SK-N-SH treated with all-trans-retinoic acid at 6 μM for 48 hours (cell line): ENCODE results near the gene ALB.

Source experiments
- ARNTL ChIP-seq: fragments of 450-650 bp; formaldehyde crosslinking; IDR thresholded peaks from 2 replicates; pipeline ENCODE4 v1.5.0; 2020; ENCODE audit warnings: low read depth, mild to moderate bottlenecking, moderate library complexity, borderline replicate concordance
- GLIS3 ChIP-seq: fragments of 250-450 bp; sonication (Bioruptor Pico); IDR thresholded peaks from 2 replicates; pipeline ENCODE4 v1.5.0; 2020; ENCODE audit warnings: mild to moderate bottlenecking, moderate library complexity
- ISL1 ChIP-seq: fragments of 250-450 bp; sonication (Bioruptor Pico); IDR thresholded peaks from 2 replicates; pipeline ENCODE4 v2.1.2; 2022; ENCODE audit warnings: mild to moderate bottlenecking, moderate library complexity
- PATZ1 ChIP-seq: fragments of 250-450 bp; sonication (Bioruptor Pico); IDR thresholded peaks from 2 replicates; pipeline ENCODE4 v1.8.0; 2020; ENCODE audit warnings: mild to moderate bottlenecking, moderate library complexity, borderline replicate concordance
- RARB ChIP-seq: fragments of 250-450 bp; sonication (Bioruptor Pico); IDR thresholded peaks from 2 replicates; pipeline ENCODE4 v1.8.0; 2021; ENCODE audit warnings: mild to moderate bottlenecking, moderate library complexity
- SNAI2 ChIP-seq: fragments of 250-450 bp; sonication (Bioruptor Pico); IDR thresholded peaks from 2 replicates; pipeline ENCODE4 v1.5.0; 2020; ENCODE audit warnings: mild to moderate bottlenecking, moderate library complexity
- TCF4 ChIP-seq: fragments of 250-450 bp; sonication (Bioruptor Pico); IDR thresholded peaks from 2 replicates; pipeline ENCODE4 v1.8.0; 2021; ENCODE audit warnings: mild to moderate bottlenecking, moderate library complexity, borderline replicate concordance
- ZFP3 ChIP-seq: fragments of 250-450 bp; sonication (Bioruptor Pico); IDR thresholded peaks from 2 replicates; pipeline ENCODE4 v1.5.0; 2020; ENCODE audit warnings: mild to moderate bottlenecking, moderate library complexity
- ZFP30 ChIP-seq: fragments of 450-650 bp; formaldehyde crosslinking; IDR thresholded peaks from 2 replicates; pipeline ENCODE4 v1.5.0; 2022; ENCODE audit warnings: mild to moderate bottlenecking, moderate library complexity
- ZNF70 ChIP-seq: fragments of 450-650 bp; formaldehyde crosslinking; IDR thresholded peaks from 2 replicates; pipeline ENCODE4 v1.5.0; 2020; ENCODE audit warnings: mild to moderate bottlenecking, moderate library complexity

- no peak for TF ChIP-seq GLIS3 (CRISPR knock-in tag)
- no peak for TF ChIP-seq ISL1 (CRISPR knock-in tag)
- no peak for TF ChIP-seq ZFP30 (CRISPR knock-in tag)
- no peak for TF ChIP-seq SNAI2 (CRISPR knock-in tag)
- no peak for TF ChIP-seq ZNF70
- TF ChIP-seq RARB, result no peak
- TF ChIP-seq ZFP3 (CRISPR knock-in tag), result no peak
- no peak for TF ChIP-seq ARNTL
- no peak for TF ChIP-seq PATZ1 (CRISPR knock-in tag)
- no peak for TF ChIP-seq TCF4
Measured at GRCh38 chr4:73431813-73432168, 27.7 kb downstream of the ALB start.
